Breast epithelium (tissue), 4 donors: ENCODE measurements around the gene LPGAT1. TPM values are rescaled to one million over a fixed set of nuclear protein-coding genes. Genes with fewer than 3 reads are reported as not detected.

ENCODE experiments used
- DNase-seq, 2 donors: peaks; one replicate each; pipeline ENCODE4 v3.0.0-alpha.2; 2019; ENCODE audit warnings: low spot score in 2 of 2
- H3K27ac ChIP-seq, 2 donors: fragments of 200-600 bp; sonication (generic) in 1 of 2; one replicate each; pipeline ENCODE4 v1.5.1; 2016 to 2019; ENCODE audit warnings: mild to moderate bottlenecking in 1 of 2
- H3K27me3 ChIP-seq, 2 donors: fragments of 200-600 bp; sonication (generic) in 1 of 2; one replicate each; pipeline versions ENCODE4 v1.5.1 to v1.6.0; 2017 to 2019; ENCODE audit warnings: control low read depth in 1 of 2, mild to moderate bottlenecking in 1 of 2
- H3K36me3 ChIP-seq: fragments of 200-600 bp; one replicate; pipeline ENCODE4 v1.5.1; 2019
- H3K4me1 ChIP-seq, 2 donors: fragments of 200-600 bp; sonication (generic); one replicate each; pipeline ENCODE4 v1.5.1; 2016 to 2019; ENCODE audit warnings: control low read depth in 1 of 2
- H3K4me3 ChIP-seq, 3 donors: fragments of 200-600 bp; sonication (generic); 1 replicate in 2 of 3; 2 replicates in 1 of 3; pipeline ENCODE4 v1.5.1; 2016 to 2019; ENCODE audit warnings: mild to moderate bottlenecking in 3 of 3, moderate library complexity in 2 of 3
- H3K9me3 ChIP-seq, 2 donors: fragments of 200-600 bp; sonication (generic) in 1 of 2; one replicate each; pipeline ENCODE4 v1.5.1; 2016 to 2019; ENCODE audit warnings: control low read depth in 1 of 2
- POLR2A ChIP-seq: fragments of 450-650 bp; IDR thresholded peaks from one replicate; pipeline ENCODE4 v1.6.1; 2016; ENCODE audit warnings: antibody characterized with exemption, mild to moderate bottlenecking, moderate library complexity
- POLR2AphosphoS5 ChIP-seq, 3 donors: sonication (generic); formaldehyde crosslinking; IDR thresholded peaks; one replicate each; pipeline ENCODE4 v1.6.1; 2017; ENCODE audit warnings: antibody characterized with exemption in 3 of 3
- intact Hi-C: fragments of 100-400 bp; cut with DNase I; formaldehyde crosslinking; loops from one replicate; pipeline ENCODE4 v1.15.1; 2023; ENCODE audit warnings: low total_unique reads
- total RNA-seq, 3 donors: library from RNA; depleted of rRNA; stranded (reverse); fragments of >200 nt; gene quantifications; one replicate each; pipeline ENCODE4 v1.1.0, GENCODE V29; 2016
- TF ChIP-seq, protein P1 (sequence below), 3 donors: fragments of 450-650 bp; IDR thresholded peaks; one replicate each; pipeline ENCODE4 v1.5.1; 2016 to 2017; ENCODE audit warnings: antibody characterized with exemption in 3 of 3, mild to moderate bottlenecking in 3 of 3, moderate library complexity in 3 of 3

Gene LPGAT1
- total RNA-seq, 3 donors from 2014 or later: 39.0 to 61.1 (median 43.5) TPM

- Histone ChIP-seq H3K4me3 (no peak overlapping the region), H3K4me1 (no peaks in the 10 kb centered on the region), H3K27me3 (no peaks in the 10 kb centered on the region), H3K27ac (no peak overlapping the region), H3K9me3 (no peaks in the 10 kb centered on the region), H3K36me3 (no peaks in the 10 kb centered on the region)
- no peak for DNase-seq
- no peak for TF ChIP-seq POLR2AphosphoS5 (IDR thresholded peaks at IDR 0.05)
- TF ChIP-seq POLR2A: no peak
- TF ChIP-seq, protein P1, sequence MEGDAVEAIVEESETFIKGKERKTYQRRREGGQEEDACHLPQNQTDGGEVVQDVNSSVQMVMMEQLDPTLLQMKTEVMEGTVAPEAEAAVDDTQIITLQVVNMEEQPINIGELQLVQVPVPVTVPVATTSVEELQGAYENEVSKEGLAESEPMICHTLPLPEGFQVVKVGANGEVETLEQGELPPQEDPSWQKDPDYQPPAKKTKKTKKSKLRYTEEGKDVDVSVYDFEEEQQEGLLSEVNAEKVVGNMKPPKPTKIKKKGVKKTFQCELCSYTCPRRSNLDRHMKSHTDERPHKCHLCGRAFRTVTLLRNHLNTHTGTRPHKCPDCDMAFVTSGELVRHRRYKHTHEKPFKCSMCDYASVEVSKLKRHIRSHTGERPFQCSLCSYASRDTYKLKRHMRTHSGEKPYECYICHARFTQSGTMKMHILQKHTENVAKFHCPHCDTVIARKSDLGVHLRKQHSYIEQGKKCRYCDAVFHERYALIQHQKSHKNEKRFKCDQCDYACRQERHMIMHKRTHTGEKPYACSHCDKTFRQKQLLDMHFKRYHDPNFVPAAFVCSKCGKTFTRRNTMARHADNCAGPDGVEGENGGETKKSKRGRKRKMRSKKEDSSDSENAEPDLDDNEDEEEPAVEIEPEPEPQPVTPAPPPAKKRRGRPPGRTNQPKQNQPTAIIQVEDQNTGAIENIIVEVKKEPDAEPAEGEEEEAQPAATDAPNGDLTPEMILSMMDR (IDR thresholded peaks at IDR 0.05): no peak
- intact Hi-C loops: no loop called here
Measured at GRCh38 chr1:211764701-211765100, 65.9 kb downstream of the LPGAT1 start.

- Histone ChIP-seq H3K4me3 (no peak overlapping the region), H3K27ac (no peak overlapping the region), H3K27me3 (no peaks in the 10 kb centered on the region), H3K9me3 (peaks cover 0 to 7% of the 10 kb centered on the region in 2 donors), H3K36me3 (no peaks in the 10 kb centered on the region), H3K4me1 (no peaks in the 10 kb centered on the region)
- intact Hi-C loops: no loop called here
- DNase-seq: no peak
- TF ChIP-seq, protein P1 (IDR thresholded peaks at IDR 0.05): no peak
- TF ChIP-seq POLR2A (no peak), POLR2AphosphoS5 (IDR thresholded peaks at IDR 0.05) (no peak)
Measured at GRCh38 chr1:211762206-211762605, 68.4 kb downstream of the LPGAT1 start.

DNA sequence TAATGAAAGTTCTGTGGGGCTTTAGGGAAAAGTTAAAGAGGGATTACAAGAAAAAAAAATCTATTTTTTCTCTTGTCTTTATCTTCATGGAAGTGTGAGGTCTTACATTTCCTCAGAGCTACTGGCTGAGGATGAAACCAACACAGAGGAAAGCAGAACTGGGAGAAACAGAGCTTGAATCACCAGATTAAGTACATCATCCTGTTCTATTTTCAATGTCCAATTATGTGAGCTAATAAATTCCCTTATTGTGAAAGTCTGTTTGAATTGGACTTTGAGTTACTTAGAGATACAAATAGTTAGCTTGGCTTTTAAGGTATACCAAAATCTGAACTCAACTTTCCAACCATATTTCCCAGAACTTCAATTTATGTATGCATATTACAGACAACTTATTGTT, 69.2 kb downstream of the LPGAT1 start:
- Histone ChIP-seq H3K36me3 (no peaks in the 10 kb centered on the region), H3K27me3 (no peaks in the 10 kb centered on the region), H3K9me3 (peaks cover 0 to 7% of the 10 kb centered on the region in 2 donors), H3K4me1 (no peaks in the 10 kb centered on the region), H3K27ac (no peak overlapping the region), H3K4me3 (no peak overlapping the region)
- intact Hi-C loops: no loop called here
- DNase-seq: no peak
- TF ChIP-seq, protein P1 (IDR thresholded peaks at IDR 0.05): no peak
- TF ChIP-seq POLR2A: no peak
- no peak for TF ChIP-seq POLR2AphosphoS5 (IDR thresholded peaks at IDR 0.05)

DNA sequence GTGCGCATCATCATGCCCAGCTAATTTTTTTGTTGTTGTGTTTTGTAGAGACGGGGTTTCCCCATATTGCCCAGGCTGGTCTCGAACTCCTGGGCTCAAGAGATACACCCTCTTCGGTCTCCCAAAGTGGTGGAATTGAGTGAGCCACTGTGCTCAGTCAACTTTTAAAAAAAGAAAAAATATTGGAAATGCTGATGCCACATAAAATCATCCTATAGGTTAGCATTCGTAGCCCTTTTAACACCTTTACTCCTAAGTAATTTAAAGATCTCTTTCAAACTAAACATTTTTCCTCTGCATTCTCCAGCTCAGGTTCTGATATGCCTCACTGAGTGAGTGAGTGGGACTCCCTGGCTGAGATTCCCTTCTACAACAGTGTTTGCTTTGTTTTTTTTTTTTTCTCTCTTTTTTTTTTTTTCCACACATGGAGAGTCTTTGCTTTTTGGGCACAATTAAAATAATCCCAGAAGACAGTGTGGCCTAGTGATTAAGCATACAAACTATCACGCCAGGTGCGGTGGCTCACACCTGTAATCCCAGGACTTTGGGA, 74.0 kb downstream of the LPGAT1 start:
- no peaks in the 10 kb centered on the region for H3K36me3 ChIP-seq
- H3K27ac ChIP-seq: no peak overlapping the region
- no peak for DNase-seq
- H3K27me3 ChIP-seq: no peaks in the 10 kb centered on the region
- intact Hi-C loops: no loop called here
- H3K4me1 ChIP-seq: no peaks in the 10 kb centered on the region
- TF ChIP-seq POLR2AphosphoS5 (IDR thresholded peaks at IDR 0.05) (no peak), POLR2A (no peak)
- no peak overlapping the region for H3K4me3 ChIP-seq
- H3K9me3 ChIP-seq: peaks cover 0 to 7% of the 10 kb centered on the region in 2 donors

- no peak for DNase-seq
- peaks cover 0 to 7% of the 10 kb centered on the region in 2 donors for H3K9me3 ChIP-seq
- TF ChIP-seq, protein P1 (IDR thresholded peaks at IDR 0.05): no peak
- TF ChIP-seq POLR2AphosphoS5 (IDR thresholded peaks at IDR 0.05) (no peak), POLR2A (no peak)
- no peaks in the 10 kb centered on the region for H3K27me3 ChIP-seq
- H3K27ac ChIP-seq: no peak overlapping the region
- H3K36me3 ChIP-seq: no peaks in the 10 kb centered on the region
- no peaks in the 10 kb centered on the region for H3K4me1 ChIP-seq
- intact Hi-C loops: no loop called here
- H3K4me3 ChIP-seq: no peak overlapping the region
Measured at GRCh38 chr1:211753649-211754251, 76.8 kb downstream of the LPGAT1 start.
